GM12892 (cell line): ENCODE data around the gene JDP2.

Experiments used
- POLR2AphosphoS5 ChIP-seq: IDR thresholded peaks from 2 replicates; pipeline ENCODE4 v1.6.1; 2011; ENCODE audit warnings: low read depth, low read length, control low read depth
- TAF1 ChIP-seq: IDR thresholded peaks from 2 replicates; pipeline ENCODE4 v1.6.1; 2011; ENCODE audit warnings: low read depth, mild to moderate bottlenecking, control low read depth, low read length, borderline replicate concordance

DNA sequence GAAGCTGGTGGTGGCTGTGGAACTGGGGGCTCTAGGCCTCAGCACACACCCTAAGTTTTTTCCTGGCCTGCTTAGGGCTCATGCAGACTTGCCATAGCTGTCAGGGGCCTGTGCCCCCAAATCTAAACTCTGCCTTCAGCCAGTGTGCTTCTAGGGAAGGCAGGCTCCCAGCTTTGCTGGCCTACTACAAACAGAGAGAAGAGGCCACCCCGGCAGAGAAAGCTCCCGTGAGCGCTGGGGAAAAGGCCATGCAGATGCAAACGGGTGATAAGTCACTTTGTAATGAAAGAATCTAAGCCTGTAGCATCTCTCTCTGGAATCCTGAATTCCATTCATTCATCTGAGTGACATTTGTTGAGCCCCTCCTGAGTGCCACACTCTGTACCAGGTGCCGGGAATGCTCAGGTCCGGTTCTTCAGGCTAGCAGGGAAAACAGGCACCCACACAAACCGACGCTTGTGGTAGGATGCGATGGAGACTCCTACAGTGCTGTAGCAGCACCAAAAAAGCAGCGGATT lies 29.9 kb downstream of the JDP2 start:
- no peak for TF ChIP-seq POLR2AphosphoS5
- TF ChIP-seq TAF1: no peak
